Measurements from ENCODE around the gene ESRP2.

The ESRP2 gene

DNA sequence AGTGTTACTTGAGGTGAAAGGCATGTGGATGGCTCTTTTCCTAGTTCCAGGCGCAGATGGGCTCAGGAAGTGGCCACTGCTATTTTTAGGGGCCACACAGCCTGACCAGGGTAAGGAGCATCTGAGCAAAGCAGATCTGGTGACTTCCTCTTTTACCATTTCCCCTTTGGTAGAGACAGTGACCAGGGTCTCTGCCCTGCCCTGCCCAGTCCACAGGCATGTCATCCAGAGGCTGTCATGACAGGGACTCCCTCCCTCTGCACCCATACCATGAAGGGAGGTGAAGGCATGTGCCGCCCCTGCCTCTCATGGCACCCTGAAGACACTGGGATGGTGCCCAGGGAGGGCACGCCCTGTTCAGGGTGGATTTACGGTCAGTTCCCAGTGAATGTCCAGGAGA, 11.5 kb upstream of the ESRP2 start:
- no peak overlapping the region for H3K4me3 ChIP-seq (ENCODE audit: low read depth, low read length)
- TF ChIP-seq, protein P1, sequence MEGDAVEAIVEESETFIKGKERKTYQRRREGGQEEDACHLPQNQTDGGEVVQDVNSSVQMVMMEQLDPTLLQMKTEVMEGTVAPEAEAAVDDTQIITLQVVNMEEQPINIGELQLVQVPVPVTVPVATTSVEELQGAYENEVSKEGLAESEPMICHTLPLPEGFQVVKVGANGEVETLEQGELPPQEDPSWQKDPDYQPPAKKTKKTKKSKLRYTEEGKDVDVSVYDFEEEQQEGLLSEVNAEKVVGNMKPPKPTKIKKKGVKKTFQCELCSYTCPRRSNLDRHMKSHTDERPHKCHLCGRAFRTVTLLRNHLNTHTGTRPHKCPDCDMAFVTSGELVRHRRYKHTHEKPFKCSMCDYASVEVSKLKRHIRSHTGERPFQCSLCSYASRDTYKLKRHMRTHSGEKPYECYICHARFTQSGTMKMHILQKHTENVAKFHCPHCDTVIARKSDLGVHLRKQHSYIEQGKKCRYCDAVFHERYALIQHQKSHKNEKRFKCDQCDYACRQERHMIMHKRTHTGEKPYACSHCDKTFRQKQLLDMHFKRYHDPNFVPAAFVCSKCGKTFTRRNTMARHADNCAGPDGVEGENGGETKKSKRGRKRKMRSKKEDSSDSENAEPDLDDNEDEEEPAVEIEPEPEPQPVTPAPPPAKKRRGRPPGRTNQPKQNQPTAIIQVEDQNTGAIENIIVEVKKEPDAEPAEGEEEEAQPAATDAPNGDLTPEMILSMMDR (IDR thresholded peaks at IDR 0.05; ENCODE audit: insufficient read depth, low read depth, low read length, missing control alignments) = no peak
- no peak for DNase-seq (ENCODE audit: low read depth)

DNA sequence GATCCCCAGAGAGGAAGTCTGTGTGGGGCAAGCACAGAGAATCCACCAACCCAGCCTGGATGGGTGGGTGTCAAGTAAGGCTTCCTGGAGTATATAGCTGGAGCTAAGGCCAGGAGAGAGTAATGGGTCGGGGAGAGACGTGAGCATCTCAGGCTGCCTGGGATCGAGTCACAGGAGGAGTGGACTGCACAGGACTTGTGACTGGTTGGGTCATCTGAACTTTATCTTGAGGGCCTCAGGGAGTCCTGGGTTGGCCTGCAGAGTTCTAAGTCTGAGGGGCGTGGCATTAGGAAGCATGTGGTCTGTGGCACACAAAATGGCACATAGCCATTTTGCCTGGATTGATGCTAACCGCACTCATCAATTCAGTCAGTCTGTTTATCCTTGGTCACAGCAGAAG, 10.7 kb upstream of the ESRP2 start:
- no peak for DNase-seq (ENCODE audit: low read depth)
- TF ChIP-seq, protein P1 (IDR thresholded peaks at IDR 0.05; ENCODE audit: insufficient read depth, low read depth, low read length, missing control alignments) = no peak
- H3K4me3 ChIP-seq (ENCODE audit: low read depth, low read length) = no peak overlapping the region

DNA sequence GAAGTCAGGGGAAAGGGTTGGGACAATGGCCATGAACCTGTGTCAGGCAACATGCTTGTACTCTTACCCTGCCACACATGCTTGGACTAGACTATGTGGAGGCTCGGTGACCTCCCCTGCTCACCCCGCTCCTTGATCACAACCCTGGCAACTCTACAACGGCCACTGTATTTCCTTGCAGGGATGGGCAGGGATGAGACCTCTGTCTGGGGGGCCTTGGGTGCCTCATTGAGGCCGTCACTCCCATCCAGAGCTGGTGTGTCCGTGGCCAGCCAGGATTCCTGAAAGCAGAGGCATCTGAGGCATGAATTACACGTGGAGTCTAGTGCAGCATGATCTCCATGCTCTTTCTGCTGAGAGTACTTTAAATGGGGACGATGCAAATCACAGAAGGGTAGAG, 10.2 kb upstream of the ESRP2 start:
- DNase-seq (ENCODE audit: low read depth) = no peak
- peak overlapping the region; percentile 77; the same call in 1 of the 2 replicates for H3K4me3 ChIP-seq (ENCODE audit: low read depth, low read length)
- TF ChIP-seq, protein P1 (IDR thresholded peaks at IDR 0.05; ENCODE audit: insufficient read depth, low read depth, low read length, missing control alignments) = no peak

DNA sequence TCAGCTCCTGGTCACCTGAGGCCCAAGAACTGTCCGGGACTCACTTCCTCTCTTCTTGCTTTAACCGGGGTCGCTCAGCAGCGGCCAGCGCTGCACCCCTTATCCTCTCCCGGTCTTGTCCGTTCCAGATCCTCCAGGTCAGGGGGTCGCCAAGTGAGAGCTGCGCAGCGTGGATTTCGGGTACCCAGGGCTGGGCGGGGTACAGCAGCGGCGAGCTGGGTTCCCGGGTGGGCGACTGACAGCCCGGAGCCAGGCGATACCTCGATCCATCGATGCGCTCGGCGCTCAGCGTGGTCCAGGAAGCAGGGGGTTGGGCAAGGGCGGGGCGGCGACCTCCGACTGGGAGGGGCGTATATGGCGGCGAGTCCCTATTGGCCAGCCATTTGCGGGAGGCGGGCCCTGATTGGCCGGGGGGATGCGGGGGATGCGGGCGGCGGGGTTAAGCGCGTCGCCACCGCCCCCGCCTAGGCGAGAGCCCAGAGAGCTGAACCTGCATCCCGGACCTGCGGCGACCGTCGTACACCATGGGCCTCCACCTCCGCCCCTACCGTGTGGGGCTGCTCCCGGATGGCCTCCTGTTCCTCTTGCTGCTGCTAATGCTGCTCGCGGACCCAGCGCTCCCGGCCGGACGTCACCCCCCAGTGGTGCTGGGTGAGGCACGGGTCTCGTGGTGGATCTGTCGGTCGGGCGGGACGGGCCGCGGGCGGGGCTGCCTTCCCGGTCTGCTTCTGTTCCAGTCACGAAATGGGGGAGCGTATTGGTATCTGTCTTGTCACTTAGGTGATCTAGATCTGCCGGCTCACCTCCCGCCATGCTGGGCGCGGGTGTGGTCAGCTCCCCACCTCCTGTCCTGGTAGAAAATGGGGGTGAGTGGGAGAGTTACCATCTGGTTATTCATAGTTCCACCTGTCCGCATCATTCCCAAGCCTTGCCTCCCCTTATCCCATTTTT, 9.3 kb upstream of the ESRP2 start, which contains the start of gene PLA2G15:
Gene PLA2G15, plus strand, starts transcription at position 471 of the 951 bp plus-strand sequence. Its CDS starts 54 bp downstream, at position 525.
- peak within 1 kb of the TSS; percentile 77 for H3K4me3 ChIP-seq (ENCODE audit: low read depth, low read length)
- TF ChIP-seq, protein P1 (IDR thresholded peaks at IDR 0.05; ENCODE audit: insufficient read depth, low read depth, low read length, missing control alignments) = no peak
- DNase-seq (ENCODE audit: low read depth) = peak; percentile 98

DNA sequence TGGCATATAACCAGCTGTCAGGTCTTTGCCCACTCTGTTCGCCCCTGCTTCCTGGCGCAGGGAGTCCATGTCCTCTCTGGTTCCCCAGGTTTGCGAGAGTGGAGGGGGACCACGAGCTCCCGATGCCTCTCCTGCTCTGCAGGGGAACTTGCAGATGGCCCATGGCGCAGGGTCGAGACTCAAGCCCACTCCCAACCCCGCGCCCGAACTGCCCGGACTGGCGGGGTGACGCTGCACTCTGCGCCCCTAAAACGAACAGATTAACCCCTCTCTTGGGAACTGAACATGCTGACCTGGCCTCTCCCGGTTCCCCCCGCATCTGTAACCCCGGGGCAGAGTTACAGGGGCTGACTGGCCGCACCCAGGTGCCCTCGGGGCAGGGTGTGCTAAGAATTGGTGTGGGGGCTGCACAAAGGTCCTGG, 8.6 kb upstream of the ESRP2 start:
- no peak for DNase-seq (ENCODE audit: low read depth)
- TF ChIP-seq, protein P1 (IDR thresholded peaks at IDR 0.05; ENCODE audit: insufficient read depth, low read depth, low read length, missing control alignments) = no peak
- peak overlapping the region; percentile 77 for H3K4me3 ChIP-seq (ENCODE audit: low read depth, low read length)

DNA sequence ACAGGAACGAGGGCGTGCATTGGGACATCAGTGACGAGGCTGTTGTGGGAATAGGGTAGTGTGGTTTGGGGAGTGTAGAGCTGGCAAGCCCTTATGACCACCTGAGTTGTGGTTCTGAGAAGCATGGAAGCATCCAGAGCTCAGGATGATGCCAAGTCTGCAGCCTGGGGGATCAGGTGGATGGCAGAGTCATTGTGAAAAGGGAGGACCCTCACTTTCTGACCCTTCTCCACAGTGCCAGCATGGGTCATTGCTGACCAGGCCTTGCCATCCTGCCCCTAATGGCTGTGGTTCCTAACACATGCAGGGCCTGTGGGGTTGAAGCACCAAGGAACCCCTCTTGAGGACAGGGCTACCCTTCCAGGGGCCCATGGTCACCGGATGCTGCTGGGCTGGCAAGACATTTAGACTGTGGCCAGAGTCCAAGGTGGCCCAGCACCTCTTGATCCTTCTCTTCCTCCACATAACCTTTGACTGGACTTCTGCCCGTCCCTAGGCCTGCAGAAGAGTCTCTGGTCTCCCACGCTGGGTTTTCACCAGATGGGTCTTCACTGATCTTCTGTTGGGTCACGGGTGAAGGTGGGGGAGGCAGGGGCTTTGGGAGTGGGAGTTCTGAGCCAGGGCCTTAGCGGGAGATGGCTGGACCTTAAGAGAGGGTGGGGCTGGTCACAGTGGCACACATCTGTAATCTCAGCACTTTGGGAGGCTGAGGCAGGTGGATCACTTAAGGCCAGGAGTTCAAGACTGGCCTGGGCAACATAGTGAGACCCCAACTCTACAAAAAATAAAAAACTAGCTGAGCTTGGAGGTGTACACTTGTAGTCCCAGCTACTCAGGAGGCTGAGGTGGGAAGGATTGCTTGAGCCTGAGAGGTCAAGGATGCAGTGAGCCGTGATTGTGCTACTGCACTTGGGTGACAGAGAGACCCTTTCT, 7.3 kb upstream of the ESRP2 start:
- TF ChIP-seq, protein P1 (IDR thresholded peaks at IDR 0.05; ENCODE audit: insufficient read depth, low read depth, low read length, missing control alignments) = no peak
- no peak overlapping the region for H3K4me3 ChIP-seq (ENCODE audit: low read depth, low read length)
- DNase-seq (ENCODE audit: low read depth) = no peak

Data from GM12865 (cell line).